ENCODE results near the gene TUBAL3. TPM values are rescaled to one million over a fixed set of nuclear protein-coding genes. Genes with fewer than 3 reads are reported as not detected.
"Not testable (repeated sequence)": the region's sequence is repeated elsewhere in the genome, so short reads cannot be mapped to it uniquely, and the experiment has no call there.

TUBAL3 gene
- polyA plus RNA-seq, 2 of the 4 experiments (the other 2 are of a cell fraction): 0.34 to 1.4 TPM

DNA sequence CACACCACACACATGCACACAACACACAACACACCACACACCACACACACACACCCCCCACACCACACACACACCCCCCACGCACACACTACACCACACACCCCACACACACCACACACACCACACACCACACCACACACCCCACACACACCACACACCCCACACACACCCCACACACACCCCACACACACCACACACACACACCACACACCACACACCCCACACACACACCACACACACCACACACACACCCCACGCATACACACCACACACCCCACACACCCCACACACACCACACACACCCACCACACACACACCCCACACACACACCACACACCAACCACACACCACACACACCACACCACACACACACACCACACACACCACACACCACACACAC is 23.4 kb downstream of the TUBAL3 start (continued):
- TF ChIP-seq, protein P1, sequence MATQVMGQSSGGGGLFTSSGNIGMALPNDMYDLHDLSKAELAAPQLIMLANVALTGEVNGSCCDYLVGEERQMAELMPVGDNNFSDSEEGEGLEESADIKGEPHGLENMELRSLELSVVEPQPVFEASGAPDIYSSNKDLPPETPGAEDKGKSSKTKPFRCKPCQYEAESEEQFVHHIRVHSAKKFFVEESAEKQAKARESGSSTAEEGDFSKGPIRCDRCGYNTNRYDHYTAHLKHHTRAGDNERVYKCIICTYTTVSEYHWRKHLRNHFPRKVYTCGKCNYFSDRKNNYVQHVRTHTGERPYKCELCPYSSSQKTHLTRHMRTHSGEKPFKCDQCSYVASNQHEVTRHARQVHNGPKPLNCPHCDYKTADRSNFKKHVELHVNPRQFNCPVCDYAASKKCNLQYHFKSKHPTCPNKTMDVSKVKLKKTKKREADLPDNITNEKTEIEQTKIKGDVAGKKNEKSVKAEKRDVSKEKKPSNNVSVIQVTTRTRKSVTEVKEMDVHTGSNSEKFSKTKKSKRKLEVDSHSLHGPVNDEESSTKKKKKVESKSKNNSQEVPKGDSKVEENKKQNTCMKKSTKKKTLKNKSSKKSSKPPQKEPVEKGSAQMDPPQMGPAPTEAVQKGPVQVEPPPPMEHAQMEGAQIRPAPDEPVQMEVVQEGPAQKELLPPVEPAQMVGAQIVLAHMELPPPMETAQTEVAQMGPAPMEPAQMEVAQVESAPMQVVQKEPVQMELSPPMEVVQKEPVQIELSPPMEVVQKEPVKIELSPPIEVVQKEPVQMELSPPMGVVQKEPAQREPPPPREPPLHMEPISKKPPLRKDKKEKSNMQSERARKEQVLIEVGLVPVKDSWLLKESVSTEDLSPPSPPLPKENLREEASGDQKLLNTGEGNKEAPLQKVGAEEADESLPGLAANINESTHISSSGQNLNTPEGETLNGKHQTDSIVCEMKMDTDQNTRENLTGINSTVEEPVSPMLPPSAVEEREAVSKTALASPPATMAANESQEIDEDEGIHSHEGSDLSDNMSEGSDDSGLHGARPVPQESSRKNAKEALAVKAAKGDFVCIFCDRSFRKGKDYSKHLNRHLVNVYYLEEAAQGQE (IDR thresholded peaks at IDR 0.05): no peak
- TF ChIP-seq EP300 (IDR thresholded peaks at IDR 0.05) (no peak), RAD21 (conservative IDR thresholded peaks at IDR 0.05 in 1 of 2, IDR thresholded peaks at IDR 0.05 in 1 of 2) (no peak), MAFK (IDR thresholded peaks at IDR 0.05; ENCODE audit: partially characterized antibody) (no peak), NPAS2 (CRISPR knock-in tag; IDR thresholded peaks at IDR 0.05; ENCODE audit: borderline replicate concordance) (no peak)
- TF ChIP-seq, protein P2, sequence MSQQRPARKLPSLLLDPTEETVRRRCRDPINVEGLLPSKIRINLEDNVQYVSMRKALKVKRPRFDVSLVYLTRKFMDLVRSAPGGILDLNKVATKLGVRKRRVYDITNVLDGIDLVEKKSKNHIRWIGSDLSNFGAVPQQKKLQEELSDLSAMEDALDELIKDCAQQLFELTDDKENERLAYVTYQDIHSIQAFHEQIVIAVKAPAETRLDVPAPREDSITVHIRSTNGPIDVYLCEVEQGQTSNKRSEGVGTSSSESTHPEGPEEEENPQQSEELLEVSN (IDR thresholded peaks at IDR 0.05; ENCODE audit: borderline replicate concordance, low read depth): no peak

DNA sequence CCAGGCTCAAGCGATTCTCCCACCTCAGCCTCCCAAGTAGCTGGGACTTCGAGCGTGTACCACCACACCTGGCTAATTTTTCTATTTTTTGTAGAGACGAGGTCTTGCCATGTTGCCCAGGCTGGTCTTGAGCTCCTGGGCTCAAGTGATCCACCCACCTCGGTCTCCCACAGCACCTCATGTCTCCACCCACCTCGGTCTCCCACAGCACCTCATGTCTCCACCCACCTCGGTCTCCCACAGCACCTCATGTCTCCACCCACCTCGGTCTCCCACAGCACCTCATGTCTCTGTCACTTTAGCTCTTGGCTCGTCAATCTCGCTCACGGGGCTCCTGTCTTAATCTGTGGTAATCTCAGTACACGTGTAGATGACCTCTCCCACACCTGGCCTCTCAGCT is 24.2 kb downstream of the TUBAL3 start:
- H3K4me1 ChIP-seq: peaks cover 10% of the 10 kb centered on the region
- CTCF ChIA-PET: interaction anchor here (0.6 to 2.0 kb wide), 7 partner anchors 12 to 565 kb away, joined by 3 to 13 read pairs (median 4); no protein-coding TSS in a partner anchor
- POLR2A ChIA-PET: interaction anchor here (0.6 kb wide), 1 partner anchor 48 kb away, joined by 4 read pairs; no protein-coding TSS in a partner anchor
- H3K9me3 ChIP-seq; DNase-seq (ENCODE audit: low read depth in 1 of 2, low spot score in 1 of 2); ATAC-seq; FAIRE-seq; H3K4me2 ChIP-seq; H3K4me3 ChIP-seq: not testable (repeated sequence)
- 96% methylated on average over 12 of the region's 12 CpGs for WGBS (ENCODE audit: missing lambda C conversion rate)
- H3K27ac ChIP-seq: peak overlapping the region in 1 of 2 experiments; percentile 34; a peak in 1 of 6 replicates

DNA sequence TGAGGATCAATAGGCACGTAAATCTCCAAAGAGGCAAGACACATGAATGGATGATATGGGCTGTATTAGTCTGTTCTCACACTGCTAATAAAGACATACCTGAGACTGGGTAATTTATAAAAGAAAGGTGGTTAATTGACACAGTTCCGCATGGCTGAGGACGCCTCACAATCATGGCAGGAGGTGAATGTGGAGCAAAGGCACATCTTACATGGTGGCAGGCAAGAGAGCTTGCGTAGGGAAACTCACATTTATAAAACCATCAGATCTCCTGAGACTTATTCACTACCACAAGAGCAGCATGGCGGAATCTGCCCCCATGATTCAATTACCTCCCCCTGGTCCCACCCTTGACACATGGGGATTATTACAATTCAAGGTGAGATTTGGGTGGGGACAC is 25.4 kb downstream of the TUBAL3 start:
- FAIRE-seq; H3K4me2 ChIP-seq; H3K27ac ChIP-seq; POLR2A ChIA-PET; H3K4me1 ChIP-seq; DNase-seq (ENCODE audit: low read depth in 1 of 2, low spot score in 1 of 2); H3K4me3 ChIP-seq; H3K9me3 ChIP-seq; ATAC-seq: not testable (repeated sequence)
- CTCF ChIA-PET: interaction anchor here (1.2 to 2.0 kb wide), 5 partner anchors 11 to 564 kb away, joined by 3 to 13 read pairs (median 5); no protein-coding TSS in a partner anchor
- 91% methylated on average over 5 of the region's 5 CpGs for WGBS (ENCODE audit: missing lambda C conversion rate)

DNA sequence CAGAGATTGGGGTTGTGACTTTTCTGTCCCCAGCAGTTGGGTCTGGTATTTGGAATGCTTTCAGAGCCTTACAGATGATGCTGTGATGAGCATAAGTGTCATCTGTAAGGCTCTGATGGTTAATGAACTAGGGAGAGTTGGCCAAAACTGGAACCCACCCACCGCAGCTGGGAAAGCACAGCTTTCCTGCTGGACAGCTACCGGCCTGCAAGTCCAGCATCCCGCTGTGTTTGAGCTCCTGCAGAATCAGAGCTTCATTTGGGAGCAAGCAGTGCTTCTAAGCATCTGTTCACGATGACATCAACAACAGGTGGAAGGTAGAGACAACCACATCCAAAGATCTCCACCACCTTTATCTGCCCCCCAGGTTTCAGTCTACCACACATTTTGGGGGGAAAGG is 28.2 kb downstream of the TUBAL3 start:
- Histone ChIP-seq H3K4me1 (no peaks in the 10 kb centered on the region), H3K9me3 (no peaks in the 10 kb centered on the region), H3K4me2 (no peak overlapping the region), H3K27ac (no peak overlapping the region), H3K4me3 (no peak overlapping the region)
- POLR2A ChIA-PET: no interaction called here
- CTCF ChIA-PET: interaction anchor here (0.8 to 1.3 kb wide), 2 partner anchors 8 to 562 kb away, joined by 3 to 5 read pairs; no protein-coding TSS in a partner anchor
- no peak for TF ChIP-seq ZNF302 (CRISPR knock-in tag; IDR thresholded peaks at IDR 0.05)
- TF ChIP-seq, protein P3, sequence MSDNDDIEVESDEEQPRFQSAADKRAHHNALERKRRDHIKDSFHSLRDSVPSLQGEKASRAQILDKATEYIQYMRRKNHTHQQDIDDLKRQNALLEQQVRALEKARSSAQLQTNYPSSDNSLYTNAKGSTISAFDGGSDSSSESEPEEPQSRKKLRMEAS (IDR thresholded peaks at IDR 0.05): no peak
- TF ChIP-seq SMC3 (IDR thresholded peaks at IDR 0.05): no peak
- TF ChIP-seq FOSL2 (IDR thresholded peaks at IDR 0.05): no peak
- TF ChIP-seq FOSL2 (CRISPR knock-in tag; IDR thresholded peaks at IDR 0.05): no peak
- TF ChIP-seq EHMT2 (IDR thresholded peaks at IDR 0.05; ENCODE audit: low read depth): no peak
- TF ChIP-seq EHF (CRISPR knock-in tag; IDR thresholded peaks at IDR 0.05): no peak
- 92% methylated on average over 4 of the region's 4 CpGs for WGBS (ENCODE audit: missing lambda C conversion rate)
- FAIRE-seq (no peak), DNase-seq (ENCODE audit: low read depth in 1 of 2, low spot score in 1 of 2) (no peak), ATAC-seq (no peak; a peak in 1 of 6 replicates)
